ENCODE data around the gene ANKRD49. TPM values are rescaled to one million over a fixed set of nuclear protein-coding genes. Genes with fewer than 3 reads are reported as not detected.

ANKRD49 gene
- 5.9 TPM for total RNA-seq
- long read RNA-seq, partial matches to known transcripts, result 0 of 2 reads
- long read RNA-seq, other reads (novel, unspliced or antisense), result 1 of 2 reads

GRCh38 chr11:94493281-94494125 is at the start of gene ANKRD49, which contains the start of gene MRE11:
Gene ANKRD49, plus strand, starts transcription at chr11:94493984. Its CDS starts 2,710 bp downstream, at chr11:94496694.
Gene MRE11, minus strand, starts transcription at chr11:94493844. Its CDS starts 1,043 bp downstream, at chr11:94492801.
- ATAC-seq (peak; percentile 100), DNase-seq (ENCODE audit: missing footprints) (peak; percentile 98)
- intact Hi-C loops (cut with DNase I), result no loop called here

GRCh38 chr11:94445641-94446040 is 48.1 kb upstream of the ANKRD49 start:
- intact Hi-C loops (cut with DNase I), result no loop called here
- ATAC-seq (no peak), DNase-seq (ENCODE audit: missing footprints) (no peak)

GRCh38 chr11:94447149-94447548 is 46.6 kb upstream of the ANKRD49 start:
- ATAC-seq (no peak), DNase-seq (ENCODE audit: missing footprints) (no peak)
- intact Hi-C loops (cut with DNase I), result no loop called here

- DNase-seq (ENCODE audit: missing footprints), result no peak
- intact Hi-C loops (cut with DNase I), result no loop called here
- no peak for ATAC-seq
Observed at GRCh38 chr11:94449029-94449428, 44.8 kb upstream of the ANKRD49 start.

GRCh38 chr11:94449437-94449836 is 44.3 kb upstream of the ANKRD49 start:
- intact Hi-C loops (cut with DNase I), result no loop called here
- ATAC-seq, result no peak
- no peak for DNase-seq (ENCODE audit: missing footprints)

- intact Hi-C loops (cut with DNase I), result no loop called here
- ATAC-seq, result no peak
Observed at GRCh38 chr11:94450048-94450447, 43.7 kb upstream of the ANKRD49 start.

GRCh38 chr11:94452988-94453387 is 40.8 kb upstream of the ANKRD49 start:
- ATAC-seq (no peak), DNase-seq (ENCODE audit: missing footprints) (no peak)
- intact Hi-C loops (cut with DNase I), result no loop called here

More at GRCh38 chr11:94450048-94450447, 43.7 kb upstream of the ANKRD49 start:
- DNase-seq (ENCODE audit: missing footprints), result no peak

GRCh38 chr11:94454301-94454700 is 39.5 kb upstream of the ANKRD49 start:
- no peak for ATAC-seq
- no peak for DNase-seq (ENCODE audit: missing footprints)
- intact Hi-C loops (cut with DNase I), result no loop called here

- DNase-seq (ENCODE audit: missing footprints), result no peak
- no peak for ATAC-seq
- intact Hi-C loops (cut with DNase I), result no loop called here
Observed at GRCh38 chr11:94455861-94456260, 37.9 kb upstream of the ANKRD49 start.

GRCh38 chr11:94457118-94458029 is 36.4 kb upstream of the ANKRD49 start:
- ATAC-seq (no peak), DNase-seq (ENCODE audit: missing footprints) (no peak)
- intact Hi-C loops (cut with DNase I), result no loop called here

GRCh38 chr11:94459576-94459975 is 34.2 kb upstream of the ANKRD49 start:
- ATAC-seq, result no peak
- intact Hi-C loops (cut with DNase I), result no loop called here

GRCh38 chr11:94469416-94469815 is 24.4 kb upstream of the ANKRD49 start:
- ATAC-seq, result no peak
- intact Hi-C loops (cut with DNase I), result no loop called here
- no peak for DNase-seq (ENCODE audit: missing footprints)

More at GRCh38 chr11:94459576-94459975, 34.2 kb upstream of the ANKRD49 start:
- no peak for DNase-seq (ENCODE audit: missing footprints)

- no peak for DNase-seq (ENCODE audit: missing footprints)
Observed at GRCh38 chr11:94472916-94473799, 20.6 kb upstream of the ANKRD49 start.

GRCh38 chr11:94477624-94478023 is 16.2 kb upstream of the ANKRD49 start:
- intact Hi-C loops (cut with DNase I), result no loop called here
- ATAC-seq, result no peak
- DNase-seq (ENCODE audit: missing footprints), result no peak

More at GRCh38 chr11:94472916-94473799, 20.6 kb upstream of the ANKRD49 start:
- ATAC-seq, result no peak
- intact Hi-C loops (cut with DNase I), result no loop called here

GRCh38 chr11:94481342-94481741 is 12.4 kb upstream of the ANKRD49 start:
- intact Hi-C loops (cut with DNase I), result no loop called here
- DNase-seq (ENCODE audit: missing footprints) (no peak), ATAC-seq (no peak)

GRCh38 chr11:94486068-94486467 is 7.7 kb upstream of the ANKRD49 start:
- DNase-seq (ENCODE audit: missing footprints) (no peak), ATAC-seq (no peak)
- intact Hi-C loops (cut with DNase I), result no loop called here

- intact Hi-C loops (cut with DNase I), result no loop called here
- ATAC-seq (peak; percentile 60), DNase-seq (ENCODE audit: missing footprints) (no peak)
Observed at GRCh38 chr11:94494126-94494680, 419 bp downstream of the ANKRD49 start.

- intact Hi-C loops (cut with DNase I), result loop anchor here (5.0 to 10.0 kb wide), 2 partner anchors 315 to 603 kb away; no protein-coding TSS in a partner anchor
Observed at GRCh38 chr11:94500181-94500580, 6.4 kb downstream of the ANKRD49 start.

More at GRCh38 chr11:94500181-94500580, 6.4 kb downstream of the ANKRD49 start:
- ATAC-seq, result no peak
- DNase-seq (ENCODE audit: missing footprints), result no peak
